Testis (tissue), 3 donors: ENCODE data around the gene PXDN. TPM values are rescaled to one million over a fixed set of nuclear protein-coding genes. Genes with fewer than 3 reads are reported as not detected.

Experiments
- DNase-seq: peaks from one replicate; pipeline ENCODE4 v3.0.0-alpha.2; 2019
- H3K27ac ChIP-seq, 2 donors: fragments of 200-600 bp; sonication (generic); one replicate each; pipeline ENCODE4 v1.5.1; 2019
- H3K27me3 ChIP-seq: fragments of 200-600 bp; sonication (generic); one replicate; pipeline ENCODE4 v1.5.1; 2019
- H3K36me3 ChIP-seq: fragments of 200-600 bp; sonication (generic); one replicate; pipeline ENCODE4 v1.5.1; 2017; ENCODE audit warnings: low read depth; ENCODE audit errors: missing control alignments
- H3K4me1 ChIP-seq: fragments of 200-600 bp; sonication (generic); one replicate; pipeline ENCODE4 v1.5.1; 2019
- H3K4me3 ChIP-seq, 2 donors: fragments of 200-600 bp; sonication (generic); one replicate each; pipeline ENCODE4 v1.5.1; 2017 to 2019
- H3K9me3 ChIP-seq: fragments of 200-600 bp; sonication (generic); one replicate; pipeline ENCODE4 v1.5.1; 2017
- POLR2A ChIP-seq: fragments of 450-650 bp; IDR thresholded peaks from one replicate; pipeline ENCODE4 v1.6.1; 2017; ENCODE audit warnings: antibody characterized with exemption, mild to moderate bottlenecking, moderate library complexity
- WGBS, 2 donors: methylation state at CpG; one replicate each; pipeline ENCODE4 v1.1.5; 2018; 5-methylcytosine and 5-hydroxymethylcytosine counted together
- intact Hi-C: fragments of 100-400 bp; cut with DNase I; formaldehyde crosslinking; loops from one replicate; pipeline ENCODE4 v1.15.1; 2023; ENCODE audit warnings: low total_unique reads
- polyA plus RNA-seq: library from polyadenylated mRNA; stranded (reverse); fragments of 350-450 nt; fragmentation: Illumina TruSeq; extraction: RNeasy Lipid Tissue Mini Kit (QIAGEN cat#74804); gene quantifications from one replicate; pipeline ENCODE4 v1.2.3, GENCODE V29; 2014; ENCODE audit warnings: low read depth, low replicate concordance; ENCODE audit not compliant: insufficient read depth
- total RNA-seq, 2 donors: library from RNA; depleted of rRNA; stranded (reverse); fragments of >200 nt; gene quantifications; one replicate each; pipeline ENCODE4 v1.2.3, GENCODE V29; 2016
- TF ChIP-seq, protein P1 (sequence below), 3 experiments: fragments of 450-650 bp in 2 of 3; fragments of 200-600 bp in 1 of 3; sonication (generic) in 1 of 3; IDR thresholded peaks; one replicate each; pipeline ENCODE4 v1.5.1; 2016 to 2019; ENCODE audit warnings: antibody characterized with exemption in 3 of 3, mild to moderate bottlenecking in 2 of 3, moderate library complexity in 1 of 3

The PXDN gene
- total and polyA plus RNA-seq, 3 donors from 2014 or later: 26.7 to 41.8 (median 33.8) TPM

- DNase-seq: no peak
- WGBS, 2 donors: 65 to 76% methylated on average over 30 to 32 of the region's 32 CpGs
- intact Hi-C loops: no loop called here
- no peaks in the 10 kb centered on the region for H3K36me3 ChIP-seq
- H3K4me3 ChIP-seq: no peak overlapping the region
- TF ChIP-seq POLR2A: no peak
- TF ChIP-seq, protein P1, sequence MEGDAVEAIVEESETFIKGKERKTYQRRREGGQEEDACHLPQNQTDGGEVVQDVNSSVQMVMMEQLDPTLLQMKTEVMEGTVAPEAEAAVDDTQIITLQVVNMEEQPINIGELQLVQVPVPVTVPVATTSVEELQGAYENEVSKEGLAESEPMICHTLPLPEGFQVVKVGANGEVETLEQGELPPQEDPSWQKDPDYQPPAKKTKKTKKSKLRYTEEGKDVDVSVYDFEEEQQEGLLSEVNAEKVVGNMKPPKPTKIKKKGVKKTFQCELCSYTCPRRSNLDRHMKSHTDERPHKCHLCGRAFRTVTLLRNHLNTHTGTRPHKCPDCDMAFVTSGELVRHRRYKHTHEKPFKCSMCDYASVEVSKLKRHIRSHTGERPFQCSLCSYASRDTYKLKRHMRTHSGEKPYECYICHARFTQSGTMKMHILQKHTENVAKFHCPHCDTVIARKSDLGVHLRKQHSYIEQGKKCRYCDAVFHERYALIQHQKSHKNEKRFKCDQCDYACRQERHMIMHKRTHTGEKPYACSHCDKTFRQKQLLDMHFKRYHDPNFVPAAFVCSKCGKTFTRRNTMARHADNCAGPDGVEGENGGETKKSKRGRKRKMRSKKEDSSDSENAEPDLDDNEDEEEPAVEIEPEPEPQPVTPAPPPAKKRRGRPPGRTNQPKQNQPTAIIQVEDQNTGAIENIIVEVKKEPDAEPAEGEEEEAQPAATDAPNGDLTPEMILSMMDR (IDR thresholded peaks at IDR 0.05): no peak
- H3K9me3 ChIP-seq: no peaks in the 10 kb centered on the region
- no peaks in the 10 kb centered on the region for H3K4me1 ChIP-seq
- no peaks in the 10 kb centered on the region for H3K27me3 ChIP-seq
- H3K27ac ChIP-seq: no peak overlapping the region
These were observed 138.9 kb downstream of the PXDN start for GRCh38 chr2:1605102-1606045.

DNA sequence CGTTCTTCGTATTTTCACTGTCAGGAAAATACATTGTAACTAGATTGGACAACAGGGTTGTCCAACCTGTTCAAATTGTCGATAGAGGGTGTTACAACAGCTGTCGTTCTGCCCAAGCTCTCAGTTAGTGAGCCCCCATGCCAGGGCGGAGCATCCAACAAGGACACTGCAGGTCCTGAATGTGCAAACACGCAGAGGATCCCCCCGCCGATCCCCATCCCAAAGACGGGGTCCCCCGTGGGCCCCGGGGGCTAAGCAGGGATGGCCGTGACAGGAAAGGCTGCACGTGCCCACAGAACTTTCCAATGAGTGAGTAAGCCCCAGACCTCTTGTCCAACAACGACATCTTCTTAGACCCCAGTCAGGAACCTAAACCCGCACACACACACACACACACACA, 140.8 kb downstream of the PXDN start:
- no peak for DNase-seq
- Histone ChIP-seq H3K27me3 (no peaks in the 10 kb centered on the region), H3K36me3 (no peaks in the 10 kb centered on the region), H3K4me3 (no peak overlapping the region), H3K4me1 (no peaks in the 10 kb centered on the region), H3K27ac (no peak overlapping the region), H3K9me3 (no peaks in the 10 kb centered on the region)
- TF ChIP-seq, protein P1 (IDR thresholded peaks at IDR 0.05): no peak
- TF ChIP-seq POLR2A: no peak
- intact Hi-C loops: no loop called here
- 89 to 93% methylated on average over 14 to 15 of the region's 15 CpGs for WGBS, 2 donors

DNA sequence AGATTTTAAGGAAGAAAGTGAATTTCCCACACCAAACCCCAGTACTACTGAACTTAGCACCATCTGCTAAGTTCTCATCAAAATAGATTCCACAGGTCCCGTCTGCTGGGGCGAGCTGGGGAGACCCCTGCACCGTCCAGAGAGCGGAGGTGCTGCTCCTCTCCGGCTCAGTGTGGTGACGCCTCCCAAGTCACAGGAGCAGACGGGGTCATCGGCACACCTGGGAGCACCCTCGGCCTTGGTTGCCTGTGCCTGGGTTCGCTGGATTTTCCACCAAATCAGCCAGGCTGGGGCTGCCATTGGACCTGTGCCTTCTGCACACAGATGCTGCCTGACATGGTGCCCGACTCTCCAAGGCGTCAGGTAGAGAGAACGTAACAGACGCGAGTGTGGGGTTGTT, 141.3 kb downstream of the PXDN start:
- intact Hi-C loops: no loop called here
- H3K4me3 ChIP-seq: no peak overlapping the region
- no peaks in the 10 kb centered on the region for H3K4me1 ChIP-seq
- TF ChIP-seq POLR2A: no peak
- TF ChIP-seq, protein P1 (IDR thresholded peaks at IDR 0.05): no peak
- WGBS, 2 donors: 85 to 95% methylated on average over 7 to 15 of the region's 15 CpGs
- no peaks in the 10 kb centered on the region for H3K27me3 ChIP-seq
- no peaks in the 10 kb centered on the region for H3K9me3 ChIP-seq
- H3K36me3 ChIP-seq: no peaks in the 10 kb centered on the region
- no peak overlapping the region for H3K27ac ChIP-seq
- DNase-seq: no peak

GRCh38 chr2:1602278-1603010, 141.9 kb downstream of the PXDN start:
- H3K4me3 ChIP-seq: no peak overlapping the region
- TF ChIP-seq POLR2A: no peak
- TF ChIP-seq, protein P1 (IDR thresholded peaks at IDR 0.05): no peak
- no peaks in the 10 kb centered on the region for H3K27me3 ChIP-seq
- no peak for DNase-seq
- H3K27ac ChIP-seq: no peak overlapping the region
- intact Hi-C loops: no loop called here
- H3K36me3 ChIP-seq: no peaks in the 10 kb centered on the region
- no peaks in the 10 kb centered on the region for H3K9me3 ChIP-seq
- no peaks in the 10 kb centered on the region for H3K4me1 ChIP-seq
- WGBS, 2 donors: 75% methylated on average over 15 of the region's 15 CpGs
